Smooth muscle cell (in vitro differentiated cells): ENCODE data around the gene ASCC3. TPM values are rescaled to one million over a fixed set of nuclear protein-coding genes. Genes with fewer than 3 reads are reported as not detected.

Experiments used
- DNase-seq: peaks from one replicate; lab custom pipeline; 2025; ENCODE audit not compliant: unreplicated experiment; lab: John Stamatoyannopoulos, UW
- H2AFZ ChIP-seq: fragments of 200-600 bp; sonication (generic); 2 replicates; pipeline ENCODE4 v1.6.0; 2016; ENCODE audit warnings: antibody characterized with exemption, low read depth, mild to moderate bottlenecking
- H3F3A ChIP-seq: fragments of 200-600 bp; sonication (generic); 2 replicates; pipeline ENCODE4 v1.6.0; 2017; ENCODE audit warnings: antibody characterized with exemption, low read depth
- H3K27ac ChIP-seq: fragments of 200-600 bp; sonication (generic); 2 replicates; pipeline ENCODE4 v1.5.1; 2016; ENCODE audit warnings: low read depth, mild to moderate bottlenecking
- H3K27me3 ChIP-seq: fragments of 200-600 bp; sonication (generic); 2 replicates; pipeline ENCODE4 v1.6.1; 2016; ENCODE audit warnings: low read depth, mild to moderate bottlenecking
- H3K36me3 ChIP-seq: fragments of 200-600 bp; sonication (generic); 2 replicates; pipeline ENCODE4 v1.5.1; 2016; ENCODE audit warnings: low read depth
- H3K4me1 ChIP-seq: fragments of 200-600 bp; sonication (generic); 2 replicates; pipeline ENCODE4 v1.5.1; 2016; ENCODE audit warnings: low read depth
- H3K4me2 ChIP-seq: fragments of 200-600 bp; sonication (generic); 2 replicates; pipeline ENCODE4 v1.6.0; 2016; ENCODE audit warnings: mild to moderate bottlenecking
- H3K4me3 ChIP-seq: fragments of 200-600 bp; sonication (generic); 2 replicates; pipeline ENCODE4 v1.5.1; 2016; ENCODE audit warnings: mild to moderate bottlenecking
- H3K79me2 ChIP-seq: fragments of 200-600 bp; sonication (generic); 2 replicates; pipeline ENCODE4 v1.6.0; 2016; ENCODE audit warnings: low read depth, mild to moderate bottlenecking
- H3K9ac ChIP-seq: fragments of 200-600 bp; sonication (generic); 2 replicates; pipeline ENCODE4 v1.6.0; 2016; ENCODE audit warnings: low read depth
- H3K9me3 ChIP-seq: fragments of 200-600 bp; sonication (generic); replicated peaks from 2 replicates; pipeline ENCODE4 v1.5.1; 2016; ENCODE audit warnings: low read depth
- H4K20me1 ChIP-seq: fragments of 200-600 bp; sonication (generic); 2 replicates; pipeline ENCODE4 v1.6.0; 2016; ENCODE audit warnings: low read depth
- WGBS: methylation state at CpG from one replicate; pipeline ENCODE4 v1.1.7; 2016; ENCODE audit warnings: low lambda C conversion rate; 5-methylcytosine and 5-hydroxymethylcytosine counted together
- polyA plus RNA-seq: library from polyadenylated mRNA; unstranded; fragments of >200 nt; fragmentation: Nextera tagmentation; extraction: Ambion mirVana; gene quantifications from 2 replicates; pipeline ENCODE4 v1.2.1, GENCODE V29; 2016
- total RNA-seq: library from RNA; depleted of rRNA; stranded (reverse); fragments of >200 nt; gene quantifications from 2 replicates; pipeline ENCODE4 v1.2.3, GENCODE V29; 2014
- TF ChIP-seq, protein P1 (sequence below): fragments of 200-600 bp; sonication (generic); IDR thresholded peaks from 2 replicates; pipeline ENCODE4 v1.5.1; 2017; ENCODE audit warnings: borderline replicate concordance, mild to moderate bottlenecking, antibody characterized with exemption; ENCODE audit not compliant: insufficient read depth, poor library complexity, severe bottlenecking

Gene ASCC3
- total and polyA plus RNA-seq, 2 experiments from 2014 or later, result 59.0 to 116 TPM

DNA sequence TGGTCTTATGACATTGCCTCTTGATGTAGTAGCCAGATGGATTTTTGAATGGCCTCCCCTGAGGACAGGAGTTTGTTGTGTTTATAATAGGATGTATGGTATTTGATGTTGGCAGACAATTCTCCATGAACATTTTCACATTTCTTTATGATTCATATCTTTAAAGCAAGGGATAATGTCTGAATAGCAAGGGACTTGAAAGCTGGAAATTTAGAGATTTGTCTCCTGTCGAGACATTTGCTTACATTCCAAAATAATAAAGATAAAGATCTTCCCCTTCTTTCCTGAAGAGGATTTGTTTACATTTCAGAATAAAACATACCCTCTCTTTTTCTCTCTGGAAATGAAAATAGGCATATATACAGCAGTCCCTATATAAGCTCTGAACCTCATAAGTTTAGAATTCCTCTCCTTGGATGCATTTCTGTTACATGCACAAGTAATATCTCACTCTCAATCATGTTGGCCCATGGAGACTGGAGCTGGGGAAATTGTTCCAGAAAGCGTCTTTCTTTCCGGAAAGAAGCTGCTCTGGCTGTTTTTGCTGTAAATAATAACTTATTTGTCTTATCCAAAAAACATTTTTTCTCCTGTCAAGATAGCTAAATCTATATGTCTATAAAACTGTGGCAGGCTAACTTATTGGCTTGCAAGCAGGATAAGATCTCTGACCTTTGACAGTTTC, 42.5 kb upstream of the ASCC3 start:
- no peak overlapping the region for H3K27ac ChIP-seq
- H3K9ac ChIP-seq, result no peak overlapping the region
- H3K27me3 ChIP-seq, result no peaks in the 10 kb centered on the region
- H2AFZ ChIP-seq, result no peak overlapping the region
- TF ChIP-seq, protein P1, sequence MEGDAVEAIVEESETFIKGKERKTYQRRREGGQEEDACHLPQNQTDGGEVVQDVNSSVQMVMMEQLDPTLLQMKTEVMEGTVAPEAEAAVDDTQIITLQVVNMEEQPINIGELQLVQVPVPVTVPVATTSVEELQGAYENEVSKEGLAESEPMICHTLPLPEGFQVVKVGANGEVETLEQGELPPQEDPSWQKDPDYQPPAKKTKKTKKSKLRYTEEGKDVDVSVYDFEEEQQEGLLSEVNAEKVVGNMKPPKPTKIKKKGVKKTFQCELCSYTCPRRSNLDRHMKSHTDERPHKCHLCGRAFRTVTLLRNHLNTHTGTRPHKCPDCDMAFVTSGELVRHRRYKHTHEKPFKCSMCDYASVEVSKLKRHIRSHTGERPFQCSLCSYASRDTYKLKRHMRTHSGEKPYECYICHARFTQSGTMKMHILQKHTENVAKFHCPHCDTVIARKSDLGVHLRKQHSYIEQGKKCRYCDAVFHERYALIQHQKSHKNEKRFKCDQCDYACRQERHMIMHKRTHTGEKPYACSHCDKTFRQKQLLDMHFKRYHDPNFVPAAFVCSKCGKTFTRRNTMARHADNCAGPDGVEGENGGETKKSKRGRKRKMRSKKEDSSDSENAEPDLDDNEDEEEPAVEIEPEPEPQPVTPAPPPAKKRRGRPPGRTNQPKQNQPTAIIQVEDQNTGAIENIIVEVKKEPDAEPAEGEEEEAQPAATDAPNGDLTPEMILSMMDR, result no peak
- DNase-seq, result no peak
- 51% methylated on average over 3 of the region's 3 CpGs for WGBS
- no peaks in the 10 kb centered on the region for H3K36me3 ChIP-seq
- no peaks in the 10 kb centered on the region for H4K20me1 ChIP-seq
- no peaks in the 10 kb centered on the region for H3K79me2 ChIP-seq
- no peaks in the 10 kb centered on the region for H3F3A ChIP-seq
- no peak overlapping the region for H3K4me3 ChIP-seq
- H3K9me3 ChIP-seq, result no peaks in the 10 kb centered on the region
- no peak overlapping the region for H3K4me2 ChIP-seq
- H3K4me1 ChIP-seq, result no peaks in the 10 kb centered on the region

DNA sequence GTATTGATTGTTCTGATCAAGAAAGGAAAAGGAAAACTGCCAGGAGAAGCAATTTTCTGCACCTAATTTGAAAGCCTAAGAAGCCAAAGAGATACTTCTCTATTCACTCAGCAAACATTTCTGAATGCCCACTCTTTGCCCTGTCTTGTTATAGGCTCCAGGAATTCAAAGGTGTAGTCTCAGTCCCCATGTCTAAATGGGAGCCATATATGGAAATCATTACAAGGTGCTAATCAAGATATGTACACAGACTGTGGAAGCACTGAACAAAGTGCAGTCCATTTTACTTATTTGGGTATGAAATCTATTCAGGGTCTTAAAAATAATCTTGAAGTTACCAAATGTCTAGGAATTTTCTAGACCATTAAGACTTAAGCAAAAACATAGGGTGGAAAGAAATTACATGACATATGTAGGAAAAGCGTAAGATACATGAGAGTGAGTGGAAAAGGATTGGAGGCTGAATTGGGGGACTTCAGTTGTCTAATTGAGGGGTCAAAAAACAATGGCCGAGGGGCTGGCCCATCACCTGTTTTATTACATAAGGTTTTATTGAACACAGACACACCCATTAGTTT, 39.0 kb upstream of the ASCC3 start:
- H3K27ac ChIP-seq, result no peak overlapping the region
- H3K4me3 ChIP-seq, result no peak overlapping the region
- TF ChIP-seq, protein P1, result no peak
- H2AFZ ChIP-seq, result no peak overlapping the region
- WGBS, result 93% methylated on average over 2 of the region's 2 CpGs
- no peaks in the 10 kb centered on the region for H3K79me2 ChIP-seq
- H3K4me2 ChIP-seq, result no peak overlapping the region
- no peaks in the 10 kb centered on the region for H3K4me1 ChIP-seq
- H3F3A ChIP-seq, result no peaks in the 10 kb centered on the region
- DNase-seq, result no peak
- H3K9ac ChIP-seq, result no peak overlapping the region
- no peaks in the 10 kb centered on the region for H4K20me1 ChIP-seq
- H3K36me3 ChIP-seq, result no peaks in the 10 kb centered on the region
- no peaks in the 10 kb centered on the region for H3K27me3 ChIP-seq
- H3K9me3 ChIP-seq, result no peaks in the 10 kb centered on the region

DNA sequence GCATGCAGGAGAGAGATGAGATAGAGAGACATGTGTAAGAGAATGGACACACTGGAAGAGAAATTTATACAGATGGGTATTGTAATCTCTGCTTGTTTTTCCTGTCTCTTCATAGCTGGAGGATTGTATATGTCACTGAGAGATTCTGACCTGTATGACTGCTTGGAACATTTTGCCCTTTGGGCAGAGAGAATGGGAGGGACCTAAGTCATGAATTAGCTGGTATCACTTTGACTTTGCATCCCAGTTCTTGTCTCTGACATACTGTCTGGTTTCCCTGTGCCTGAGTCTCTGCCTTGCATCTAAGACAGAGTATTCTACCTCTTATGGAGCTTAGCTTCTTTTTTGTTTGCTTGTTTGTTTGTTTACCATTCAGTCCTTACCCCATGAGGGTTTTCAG, 37.0 kb upstream of the ASCC3 start:
- DNase-seq, result no peak
- Histone ChIP-seq H3K79me2 (no peaks in the 10 kb centered on the region), H4K20me1 (no peaks in the 10 kb centered on the region), H3K36me3 (no peaks in the 10 kb centered on the region), H3K4me2 (no peak overlapping the region), H2AFZ (no peak overlapping the region), H3K9me3 (no peaks in the 10 kb centered on the region), H3K4me3 (no peak overlapping the region), H3K9ac (no peak overlapping the region), H3K27me3 (no peaks in the 10 kb centered on the region), H3K27ac (no peak overlapping the region), H3F3A (no peaks in the 10 kb centered on the region), H3K4me1 (no peaks in the 10 kb centered on the region)
- TF ChIP-seq, protein P1, result no peak

DNA sequence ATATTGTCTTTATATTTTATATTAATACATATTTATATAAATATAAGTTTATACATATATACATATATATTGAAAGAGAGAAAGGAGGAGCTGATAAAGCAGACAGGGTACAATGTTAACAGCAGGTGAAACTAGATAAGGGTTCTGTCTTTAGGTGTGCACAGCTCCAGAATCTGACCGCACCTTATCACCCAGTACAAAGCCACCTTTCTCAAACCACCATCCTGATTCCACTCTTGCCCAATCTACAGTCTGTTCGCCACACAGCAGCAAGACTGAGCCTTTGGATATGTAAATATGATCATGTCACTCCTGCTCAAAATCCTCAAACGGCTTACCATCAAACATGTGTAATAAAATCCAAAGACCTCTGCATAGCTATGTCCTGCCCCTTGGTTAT, 34.7 kb upstream of the ASCC3 start:
- Histone ChIP-seq H3F3A (no peaks in the 10 kb centered on the region), H3K79me2 (no peaks in the 10 kb centered on the region), H3K4me1 (no peaks in the 10 kb centered on the region), H3K9ac (no peak overlapping the region), H3K4me3 (no peak overlapping the region), H3K9me3 (no peaks in the 10 kb centered on the region), H2AFZ (no peak overlapping the region), H3K4me2 (no peak overlapping the region), H4K20me1 (no peaks in the 10 kb centered on the region), H3K27ac (no peak overlapping the region), H3K36me3 (no peaks in the 10 kb centered on the region), H3K27me3 (no peaks in the 10 kb centered on the region)
- 85% methylated on average over 3 of the region's 3 CpGs for WGBS
- no peak for DNase-seq
- TF ChIP-seq, protein P1, result no peak
